Fibroblast of the aortic adventitia (primary cell): ENCODE measurements around the gene DLX1. TPM values are rescaled to one million over a fixed set of nuclear protein-coding genes. Genes with fewer than 3 reads are reported as not detected.

ENCODE experiments used
- DNase-seq: peaks from one replicate; pipeline ENCODE4 v3.0.0-alpha.2; 2010; ENCODE audit warnings: low read depth
- H3K4me3 ChIP-seq: 2 replicates; pipeline ENCODE4 v1.5.1; 2011; ENCODE audit warnings: low read depth, mild to moderate bottlenecking, control low read depth, low read length, moderate library complexity
- CTCF ChIP-seq: IDR thresholded peaks from 2 replicates; pipeline ENCODE4 v1.5.1; 2011; ENCODE audit warnings: mild to moderate bottlenecking, low read length, control low read depth, inconsistent platforms; ENCODE audit not compliant: insufficient read depth
- total RNA-seq: library from RNA; depleted of rRNA; stranded (reverse); fragments of >200 nt; gene quantifications from 2 replicates; pipeline ENCODE4 v1.2.3, GENCODE V29; 2012; ENCODE audit warnings: low replicate concordance

The DLX1 gene
- total RNA-seq, 1 donor = 0.99 TPM

GRCh38 chr2:172087780-172088244, 2.5 kb downstream of the DLX1 start:
- H3K4me3 ChIP-seq = peak overlapping the region; percentile 6
- TF ChIP-seq CTCF = no peak
- DNase-seq = peak; percentile 9

GRCh38 chr2:172088245-172089004, 3.1 kb downstream of the DLX1 start:
- TF ChIP-seq CTCF = no peak
- H3K4me3 ChIP-seq = no peak overlapping the region
- no peak for DNase-seq

GRCh38 chr2:172089005-172089504, 3.7 kb downstream of the DLX1 start:
- no peak for DNase-seq
- TF ChIP-seq CTCF = no peak
- no peak overlapping the region for H3K4me3 ChIP-seq

GRCh38 chr2:172089633-172090032, 4.3 kb downstream of the DLX1 start:
- no peak for DNase-seq
- H3K4me3 ChIP-seq = no peak overlapping the region
- no peak for TF ChIP-seq CTCF

GRCh38 chr2:172090044-172090961, 5.0 kb downstream of the DLX1 start:
- no peak for TF ChIP-seq CTCF
- no peak overlapping the region for H3K4me3 ChIP-seq
- no peak for DNase-seq

- H3K4me3 ChIP-seq = no peak overlapping the region
- DNase-seq = no peak
- TF ChIP-seq CTCF = no peak
These were observed 5.8 kb downstream of the DLX1 start for GRCh38 chr2:172091000-172091641.
